Ascending aorta (tissue), 2 donors: ENCODE measurements around the gene PMM2. TPM values are rescaled to one million over a fixed set of nuclear protein-coding genes. Genes with fewer than 3 reads are reported as not detected.

ENCODE experiments used
- DNase-seq, 2 donors: peaks; one replicate each; pipeline ENCODE4 v3.0.0-alpha.2; 2019; ENCODE audit warnings: low spot score in 2 of 2
- H3K27ac ChIP-seq, 2 donors: fragments of 200-600 bp; sonication (generic); one replicate each; pipeline ENCODE4 v1.5.1; 2016 to 2017; ENCODE audit warnings: mild to moderate bottlenecking in 1 of 2
- H3K27me3 ChIP-seq: fragments of 200-600 bp; sonication (generic); one replicate; pipeline ENCODE4 v1.5.1; 2017
- H3K36me3 ChIP-seq, 2 donors: fragments of 200-600 bp; sonication (generic); one replicate each; pipeline ENCODE4 v1.5.1; 2016
- H3K4me1 ChIP-seq, 2 donors: fragments of 200-600 bp; sonication (generic); one replicate each; pipeline ENCODE4 v1.5.1; 2016 to 2017; ENCODE audit warnings: mild to moderate bottlenecking in 1 of 2
- H3K4me3 ChIP-seq, 2 donors: fragments of 200-600 bp; sonication (generic); one replicate each; pipeline ENCODE4 v1.5.1; 2016 to 2017; ENCODE audit warnings: mild to moderate bottlenecking in 1 of 2
- H3K9me3 ChIP-seq, 2 donors: fragments of 200-600 bp; sonication (generic); one replicate each; pipeline ENCODE4 v1.5.1; 2016
- CTCF ChIP-seq, 3 experiments: fragments of 200-600 bp in 2 of 3; fragments of 450-650 bp in 1 of 3; sonication (generic) in 2 of 3; IDR thresholded peaks; one replicate each; pipeline ENCODE4 v1.5.1; 2016 to 2019; ENCODE audit warnings: antibody characterized with exemption in 3 of 3, mild to moderate bottlenecking in 1 of 3, moderate library complexity in 1 of 3
- intact Hi-C: fragments of 100-400 bp; cut with DNase I; formaldehyde crosslinking; loops from one replicate; pipeline ENCODE4 v1.15.1; 2023
- total RNA-seq: library from RNA; depleted of rRNA; stranded (reverse); fragments of >200 nt; gene quantifications from one replicate; pipeline ENCODE4 v1.1.0, GENCODE V29; 2016

The PMM2 gene
- total RNA-seq, 1 donor from 2014 or later, result 17.9 TPM

- no peaks in the 10 kb centered on the region for H3K27me3 ChIP-seq
- H3K27ac ChIP-seq, result no peak overlapping the region
- peaks cover 0 to 6% of the 10 kb centered on the region in 2 donors for H3K4me1 ChIP-seq
- no peak for DNase-seq
- no peaks in the 10 kb centered on the region for H3K9me3 ChIP-seq
- TF ChIP-seq CTCF (IDR thresholded peaks at IDR 0.05), result no peak
- intact Hi-C loops, result no loop called here
- H3K4me3 ChIP-seq, result no peak overlapping the region
- peaks cover 51 to 70% of the 10 kb centered on the region in 2 donors for H3K36me3 ChIP-seq
Observed at GRCh38 chr16:8853150-8853549, 55.5 kb downstream of the PMM2 start.

- TF ChIP-seq CTCF (IDR thresholded peaks at IDR 0.05), result no peak
- H3K4me1 ChIP-seq, result peaks cover 0 to 6% of the 10 kb centered on the region in 2 donors
Observed at GRCh38 chr16:8853611-8854010, 56.0 kb downstream of the PMM2 start.

GRCh38 chr16:8854298-8854948 lies 56.8 kb downstream of the PMM2 start:
- intact Hi-C loops, result no loop called here
- Histone ChIP-seq H3K4me1 (peaks cover 0 to 6% of the 10 kb centered on the region in 2 donors), H3K9me3 (no peaks in the 10 kb centered on the region), H3K4me3 (no peak overlapping the region), H3K27ac (peak overlapping the region; percentile 3 to 13), H3K27me3 (no peaks in the 10 kb centered on the region), H3K36me3 (peaks cover 48 to 70% of the 10 kb centered on the region in 2 donors)
- no peak for DNase-seq
- TF ChIP-seq CTCF (IDR thresholded peaks at IDR 0.05), result no peak

More at GRCh38 chr16:8853611-8854010, 56.0 kb downstream of the PMM2 start:
- Histone ChIP-seq H3K9me3 (no peaks in the 10 kb centered on the region), H3K4me3 (no peak overlapping the region), H3K27me3 (no peaks in the 10 kb centered on the region), H3K27ac (no peak overlapping the region), H3K36me3 (peaks cover 50 to 70% of the 10 kb centered on the region in 2 donors)
- intact Hi-C loops, result no loop called here
- no peak for DNase-seq

- peaks cover 0 to 5% of the 10 kb centered on the region in 2 donors for H3K4me1 ChIP-seq
- DNase-seq, result no peak
- no peaks in the 10 kb centered on the region for H3K27me3 ChIP-seq
- H3K27ac ChIP-seq, result peak overlapping the region; percentile 3 to 13
- no peak overlapping the region for H3K4me3 ChIP-seq
- intact Hi-C loops, result no loop called here
- peaks cover 43 to 62% of the 10 kb centered on the region in 2 donors for H3K36me3 ChIP-seq
- H3K9me3 ChIP-seq, result no peaks in the 10 kb centered on the region
- no peak for TF ChIP-seq CTCF (IDR thresholded peaks at IDR 0.05)
Observed at GRCh38 chr16:8855051-8855786, 57.6 kb downstream of the PMM2 start.

GRCh38 chr16:8855972-8856371 lies 58.3 kb downstream of the PMM2 start:
- no peaks in the 10 kb centered on the region for H3K27me3 ChIP-seq
- no peak overlapping the region for H3K4me3 ChIP-seq
- TF ChIP-seq CTCF (IDR thresholded peaks at IDR 0.05), result no peak
- no peak for DNase-seq
- no peaks in the 10 kb centered on the region for H3K4me1 ChIP-seq
- intact Hi-C loops, result no loop called here
- peaks cover 43 to 61% of the 10 kb centered on the region in 2 donors for H3K36me3 ChIP-seq
- no peaks in the 10 kb centered on the region for H3K9me3 ChIP-seq
- no peak overlapping the region for H3K27ac ChIP-seq
